H4 (cell line): ENCODE measurements around the gene ABLIM3. TPM values are rescaled to one million over a fixed set of nuclear protein-coding genes. Genes with fewer than 3 reads are reported as not detected.

Source experiments
- DNase-seq: peaks from one replicate; pipeline ENCODE4 v3.0.0-alpha.2; 2015; ENCODE audit warnings: low spot score
- total RNA-seq: library from RNA; depleted of rRNA; stranded (reverse); fragments of >200 nt; shearing (Covaris generic); gene quantifications from 2 replicates; pipeline ENCODE4 v1.2.3, GENCODE V29; 2014

Gene ABLIM3
- total RNA-seq, 1 experiment from 2014 or later, result 14.2 TPM

DNA sequence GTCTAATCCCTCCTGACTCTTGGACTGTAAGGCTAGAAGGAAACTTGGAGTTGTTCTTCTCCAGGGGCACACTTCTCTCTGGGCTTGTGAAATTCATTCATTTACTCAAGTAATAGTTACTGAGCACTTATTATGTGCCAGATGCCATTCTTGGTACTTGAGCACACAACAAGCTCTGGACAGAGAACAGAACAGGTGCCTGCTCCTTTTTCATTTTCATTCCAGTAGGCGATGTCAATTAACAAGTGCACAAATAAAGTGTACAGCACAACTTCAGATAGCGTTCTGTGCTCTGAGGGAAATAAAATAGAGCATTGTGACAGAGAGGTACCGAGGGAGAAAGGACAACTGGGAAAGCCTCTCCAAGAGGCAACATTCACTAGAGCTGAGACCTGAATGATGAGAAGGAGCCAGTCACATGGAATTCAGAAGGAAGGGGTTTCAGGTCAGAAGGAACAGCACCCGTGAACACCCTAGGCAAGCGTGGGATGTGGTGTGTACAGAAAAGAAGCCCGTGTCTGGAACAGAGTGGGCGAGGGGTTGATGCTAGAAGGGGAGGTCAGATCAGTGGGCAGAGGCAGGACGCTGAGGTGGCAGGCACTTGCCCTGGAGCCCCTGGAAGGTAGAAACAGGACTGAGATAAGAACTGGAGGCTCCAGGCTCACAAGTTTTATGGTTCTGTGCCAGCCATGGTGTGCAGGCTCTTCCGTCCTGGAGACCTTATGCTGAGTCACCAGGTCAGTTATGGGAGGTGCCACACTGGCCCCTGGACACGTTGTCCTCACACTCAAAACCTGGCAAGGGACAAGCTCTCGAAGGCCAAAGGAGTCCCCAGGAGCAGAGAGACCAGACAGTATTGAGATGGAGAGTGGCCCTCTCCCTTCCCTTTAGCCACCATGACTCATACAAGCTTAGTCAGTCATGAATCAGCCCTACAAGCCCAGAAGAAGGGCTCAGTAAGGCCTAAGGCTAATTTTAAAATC is 7.2 kb upstream of the ABLIM3 start:
- peak; percentile 78 for DNase-seq

DNA sequence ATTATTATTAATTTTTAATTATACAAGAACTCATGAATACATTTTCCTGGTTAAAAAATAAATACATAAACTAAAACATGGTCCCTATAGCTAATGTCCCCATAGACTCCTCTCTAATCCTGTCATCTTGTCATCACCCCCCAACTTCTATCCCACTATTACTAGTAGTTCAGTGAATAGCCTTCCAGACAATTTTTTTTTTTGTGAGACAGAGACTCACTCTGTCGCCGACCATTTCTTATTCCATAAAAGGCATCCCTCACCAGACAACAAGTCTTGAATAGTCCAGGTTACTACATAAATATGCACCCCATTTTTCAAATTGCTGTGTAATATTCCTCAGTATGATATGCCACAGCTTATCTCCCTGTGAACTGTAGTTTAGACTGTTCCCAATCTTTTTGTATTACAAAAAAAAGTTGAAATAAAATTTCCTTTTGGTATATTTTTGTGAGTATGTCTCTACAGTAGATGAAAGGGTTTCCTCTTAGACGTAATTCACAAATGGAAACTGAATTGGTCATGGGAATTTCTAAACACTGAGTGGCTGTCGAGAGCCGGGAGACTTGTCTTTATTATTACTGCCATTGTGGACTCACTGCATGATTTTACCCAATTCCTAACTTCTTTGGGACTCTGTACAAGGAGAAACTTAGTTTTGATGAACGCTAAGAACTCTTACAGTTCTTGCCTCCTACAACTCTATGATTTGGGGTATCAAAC is 6.4 kb upstream of the ABLIM3 start:
- no peak for DNase-seq

DNA sequence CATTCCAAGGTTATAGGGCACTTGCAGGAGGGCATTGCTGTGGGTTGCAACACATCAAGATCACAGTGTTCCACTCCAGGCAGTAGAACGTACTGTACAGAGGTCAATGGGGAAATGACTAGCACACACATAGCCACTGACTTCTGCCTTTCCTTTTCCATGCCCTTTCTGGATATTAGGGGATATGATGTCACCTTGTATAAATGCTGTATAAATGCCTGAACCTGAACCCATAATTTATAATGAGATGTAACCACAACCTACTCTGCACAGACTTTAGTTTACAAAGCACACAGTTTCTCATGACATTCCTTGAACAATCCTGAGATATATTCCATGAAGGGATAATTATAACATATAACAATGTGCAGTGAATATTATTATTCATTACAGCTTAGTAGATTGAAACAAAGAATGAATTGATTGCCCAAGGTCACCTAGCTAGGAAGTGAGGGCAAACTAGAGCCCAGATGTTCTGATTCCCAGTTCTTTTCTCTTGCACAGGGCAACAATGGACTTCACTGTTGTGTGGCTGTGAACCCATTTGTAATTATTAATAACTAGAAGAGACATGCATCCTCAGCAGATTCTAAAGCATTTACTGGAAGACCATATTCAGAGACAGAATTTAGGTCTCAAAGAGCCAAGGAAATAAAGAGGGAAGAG is 5.6 kb upstream of the ABLIM3 start:
- peak; percentile 77 for DNase-seq

DNA sequence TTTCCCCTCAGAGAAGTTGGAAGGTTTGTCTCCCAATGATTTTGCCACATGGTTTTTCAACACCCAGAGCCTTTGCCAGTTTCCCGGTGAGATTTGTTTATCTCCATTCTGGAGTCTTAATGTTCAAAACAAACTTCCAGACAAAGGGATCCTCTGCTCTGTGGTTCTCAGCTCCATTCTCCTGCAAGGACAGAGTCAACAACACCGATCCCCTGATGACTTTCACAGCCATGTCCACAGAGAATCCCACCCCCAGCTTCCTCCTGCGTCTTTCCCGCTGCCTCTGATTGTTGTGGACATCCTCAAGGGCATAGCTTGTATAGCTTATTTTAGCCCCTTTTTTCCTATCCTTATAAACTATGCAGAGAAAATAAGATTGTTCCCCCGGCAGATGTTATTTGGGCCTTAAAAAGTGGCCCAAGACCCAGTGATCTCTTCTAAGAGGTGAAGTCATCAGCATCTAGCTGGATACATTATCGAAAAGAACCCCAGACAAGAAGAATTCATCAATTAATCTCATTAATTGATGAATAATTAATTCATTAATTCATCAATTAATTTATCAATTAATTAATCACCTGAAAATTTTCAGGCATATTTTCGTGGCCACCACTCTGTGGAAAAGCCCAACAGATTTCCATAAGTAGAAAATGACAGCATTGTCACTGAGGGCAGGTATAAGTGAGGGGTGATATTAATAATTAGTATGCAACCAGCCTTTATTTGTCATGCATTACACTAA is 2.9 kb upstream of the ABLIM3 start:
- DNase-seq, result no peak

DNA sequence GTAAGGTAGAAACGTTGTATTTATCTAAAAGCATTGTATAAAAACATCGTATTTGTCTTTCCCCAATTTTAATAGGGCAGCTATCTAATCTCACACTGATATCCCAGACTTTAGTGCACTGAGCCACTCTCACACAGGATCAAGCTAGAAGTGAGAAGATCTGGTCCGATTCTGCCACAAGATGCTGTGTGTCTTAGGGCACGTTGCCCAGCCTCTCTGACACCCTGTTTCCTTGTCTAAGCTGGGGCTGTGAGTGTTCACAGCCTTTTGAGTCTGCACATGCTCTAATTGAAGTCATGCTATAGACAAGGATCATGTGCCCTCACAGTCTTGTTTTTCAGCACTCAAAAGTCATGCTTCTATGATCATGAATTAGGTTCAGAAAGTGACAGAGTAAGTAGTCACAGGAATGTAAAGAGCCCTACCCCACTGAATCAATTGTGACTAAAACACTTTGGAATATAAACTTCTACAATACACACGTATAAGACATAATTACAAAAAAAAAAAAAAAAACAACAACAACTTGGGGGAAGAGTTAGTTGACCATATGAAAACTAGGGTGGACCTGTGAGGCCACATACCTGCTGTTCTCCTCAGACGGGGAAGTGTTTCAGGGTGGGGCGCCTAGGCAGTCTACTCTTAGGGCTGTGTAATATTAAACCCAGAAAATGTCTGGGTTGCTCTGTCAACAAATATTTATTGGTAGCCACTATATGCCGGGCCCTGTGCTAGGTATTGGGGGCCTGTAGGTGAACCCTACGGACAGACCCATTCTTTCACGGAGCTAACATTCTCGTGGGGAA is 893 bp upstream of the ABLIM3 start:
- no peak for DNase-seq

DNA sequence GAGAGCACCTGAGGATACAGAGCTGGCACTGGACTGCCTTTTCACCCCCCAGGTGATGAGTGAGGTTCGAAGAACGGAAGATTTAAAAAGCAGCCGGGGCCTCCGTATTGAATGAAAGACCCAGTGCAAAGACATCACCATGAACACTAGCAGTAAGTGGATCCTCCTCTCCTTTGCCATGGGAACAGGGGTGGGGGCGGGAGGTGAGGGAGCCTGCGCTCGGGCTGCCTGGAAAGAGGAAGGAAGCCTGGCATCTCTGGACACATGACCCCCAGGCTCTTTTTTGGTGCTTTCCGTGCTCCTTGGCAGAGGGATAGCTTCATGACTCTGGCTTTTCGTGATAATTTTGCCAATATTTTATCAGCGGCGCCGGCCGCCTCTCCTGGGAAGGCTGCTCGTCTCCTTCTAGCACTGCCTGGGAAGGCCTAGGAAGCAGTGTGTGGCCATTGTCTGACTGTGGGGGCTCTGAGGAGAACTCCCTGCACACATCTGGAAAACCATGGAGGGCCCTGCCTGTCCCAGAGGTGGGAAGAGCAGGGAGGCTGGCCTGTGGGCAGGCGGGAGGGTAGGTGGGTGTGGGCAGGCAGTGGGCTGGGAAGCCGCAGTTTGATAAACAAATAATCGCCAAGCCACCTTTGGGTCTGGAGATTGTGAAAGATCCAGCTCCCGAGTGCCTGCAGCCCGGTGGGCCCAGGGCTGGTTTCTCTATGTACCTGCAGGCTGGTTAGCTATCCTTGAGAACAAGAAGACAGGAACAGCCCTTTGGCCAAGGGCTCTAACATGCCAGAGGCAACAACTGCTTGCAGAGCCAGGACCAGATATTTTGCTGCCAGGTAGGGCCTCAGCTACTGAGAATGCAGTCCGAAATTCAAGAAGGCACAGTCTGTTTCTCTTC is 911 bp downstream of the ABLIM3 start:
- DNase-seq, result peak; percentile 37

DNA sequence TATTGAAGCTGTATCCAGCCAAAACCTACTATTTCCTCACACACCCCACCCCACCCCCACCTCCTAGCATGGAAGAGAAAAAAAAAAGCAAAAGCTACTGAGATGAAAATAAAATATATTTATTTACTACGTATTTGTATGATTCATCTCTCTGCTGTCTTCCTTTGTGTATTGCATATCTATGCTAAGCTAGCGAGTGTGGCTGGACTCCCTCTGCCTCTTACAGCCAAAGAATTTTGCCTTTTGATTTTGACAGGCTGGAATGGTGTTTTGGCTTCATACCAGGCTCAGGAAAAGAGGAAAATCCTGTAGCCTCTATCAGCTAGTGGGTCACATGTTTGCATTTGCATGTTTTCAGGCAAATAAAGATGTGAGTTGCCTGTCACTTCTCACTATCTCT is 2.2 kb downstream of the ABLIM3 start:
- no peak for DNase-seq

DNA sequence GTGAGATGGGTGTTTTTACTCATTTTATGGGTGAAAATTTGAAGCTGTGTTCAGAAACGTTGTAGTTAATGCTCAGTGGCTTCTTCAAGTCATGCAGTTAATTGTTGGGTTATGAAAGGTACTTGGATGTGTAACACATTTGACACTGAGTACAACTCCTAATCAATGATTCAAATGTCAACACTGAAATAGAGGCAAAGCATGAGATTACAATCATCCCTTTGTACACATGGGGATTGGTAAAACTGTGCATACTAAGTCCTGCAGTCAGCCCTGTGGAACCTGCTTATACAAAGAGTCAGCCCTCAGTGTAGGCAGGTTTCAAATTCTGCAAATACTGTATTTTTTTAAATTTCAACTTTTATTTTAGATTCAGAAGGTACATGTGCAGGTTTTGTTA is 3.3 kb downstream of the ABLIM3 start:
- no peak for DNase-seq

DNA sequence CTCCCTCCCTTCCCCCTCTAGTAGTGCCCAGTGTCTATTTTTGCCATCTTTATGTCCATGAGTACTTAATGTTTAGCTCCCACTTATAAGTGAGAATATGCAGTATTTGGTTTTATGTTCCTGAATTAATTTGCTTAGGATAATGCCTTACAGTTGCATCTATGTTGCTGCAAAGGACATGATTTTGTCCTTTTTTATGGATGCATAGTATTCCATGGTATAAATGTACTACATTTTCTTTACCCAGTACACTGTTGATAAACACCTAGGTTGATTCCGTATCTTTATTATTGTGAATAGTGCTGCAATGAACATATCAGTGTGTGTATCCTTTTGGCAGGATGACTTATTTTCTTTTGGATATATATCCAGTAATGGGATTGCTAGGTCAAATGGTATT is 3.8 kb downstream of the ABLIM3 start:
- DNase-seq, result no peak

DNA sequence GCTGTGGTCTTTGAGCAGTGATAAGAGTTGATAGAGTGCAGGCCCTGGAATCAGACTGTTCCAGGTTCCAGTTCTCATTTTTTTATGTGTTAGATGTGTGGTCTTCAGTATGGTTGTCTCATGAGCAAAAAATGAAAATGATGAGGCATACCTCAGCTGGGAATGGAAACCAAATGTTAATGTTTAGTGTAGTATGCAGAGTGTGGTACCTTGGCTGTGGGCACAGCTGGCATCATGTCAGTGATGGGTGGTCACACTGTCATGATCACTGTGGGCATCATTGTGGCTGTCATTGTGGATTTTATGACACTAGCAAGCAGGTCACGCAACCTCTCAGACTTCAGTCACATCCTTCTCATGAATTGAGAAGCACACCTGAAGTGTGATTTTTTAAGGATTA is 6.4 kb downstream of the ABLIM3 start:
- no peak for DNase-seq

DNA sequence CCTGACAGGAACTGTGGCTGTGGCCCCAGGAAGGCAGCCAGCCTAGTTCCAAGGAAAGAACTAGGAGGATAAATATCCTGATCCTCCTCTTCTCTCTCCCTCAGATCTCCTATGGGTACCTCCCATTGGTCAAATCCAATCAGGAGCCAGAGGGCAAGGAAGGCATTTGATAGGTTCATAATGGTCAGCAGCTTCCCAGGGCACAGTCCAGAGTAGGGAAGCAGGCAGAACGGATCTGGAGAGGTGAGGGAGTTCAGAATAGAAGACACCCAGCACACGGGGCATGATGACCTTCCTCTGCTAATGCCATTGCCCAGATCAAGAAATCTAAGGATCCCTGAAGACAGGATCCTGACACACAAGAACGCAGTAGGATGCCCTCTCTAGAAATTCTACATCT is 8.6 kb downstream of the ABLIM3 start:
- no peak for DNase-seq

DNA sequence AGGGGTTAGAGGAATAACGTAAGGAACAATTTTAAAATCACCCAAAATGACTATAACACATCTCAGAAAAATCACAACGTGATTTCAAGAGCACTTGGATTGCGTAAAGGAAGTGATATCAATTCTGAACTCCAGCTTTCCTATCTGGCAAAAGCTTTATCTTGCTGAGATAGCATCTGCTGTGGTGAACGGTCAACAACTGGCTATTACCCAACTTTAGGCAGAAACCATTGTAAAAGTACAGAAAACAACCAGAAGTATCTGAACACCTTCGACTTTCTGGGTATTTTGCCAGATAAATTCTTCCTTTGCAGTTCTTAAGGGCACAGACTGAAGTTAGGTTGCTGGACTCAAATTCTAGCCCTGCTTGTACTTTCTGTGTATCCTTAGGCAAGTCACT is 9.2 kb downstream of the ABLIM3 start:
- DNase-seq, result no peak

DNA sequence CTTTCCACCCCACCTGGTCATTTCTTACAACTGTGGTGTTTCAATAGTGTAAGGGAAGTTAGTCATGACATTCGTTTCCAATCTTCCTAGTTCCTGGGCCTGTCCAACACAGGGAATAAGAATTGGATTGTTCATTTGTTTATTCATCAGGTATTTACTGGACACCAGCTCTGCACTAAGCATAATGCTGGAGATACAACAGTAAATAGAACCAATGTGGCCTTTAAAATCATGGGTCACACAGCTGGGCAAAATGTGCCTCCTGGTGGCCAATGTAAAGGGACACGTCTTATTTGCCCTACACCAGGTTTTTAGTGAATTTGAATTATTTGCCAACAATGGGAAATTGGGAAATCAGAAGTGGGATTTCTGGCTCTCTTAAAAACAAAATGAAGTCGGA is 10.4 kb downstream of the ABLIM3 start:
- peak; percentile 18 for DNase-seq

DNA sequence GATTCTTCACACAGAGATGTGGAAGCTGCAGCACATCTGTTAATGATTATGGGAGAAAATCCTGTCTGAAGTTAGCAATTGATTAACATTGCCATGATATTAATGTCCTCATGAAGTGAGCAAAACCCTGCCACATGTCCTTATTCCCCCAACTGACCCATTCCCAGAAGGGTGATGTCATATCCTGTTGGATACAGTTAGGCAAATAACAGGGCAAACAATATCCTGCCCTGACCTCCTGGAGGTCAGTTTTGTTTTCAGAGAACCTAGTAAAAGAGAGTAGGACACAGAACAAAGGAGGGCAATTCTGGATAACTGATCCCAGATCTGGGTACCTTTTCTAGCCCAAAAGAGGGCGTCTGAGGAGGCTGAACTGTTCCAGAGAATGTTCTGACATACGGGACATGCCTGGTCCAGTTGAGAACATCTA is 11.0 kb downstream of the ABLIM3 start:
- no peak for DNase-seq

DNA sequence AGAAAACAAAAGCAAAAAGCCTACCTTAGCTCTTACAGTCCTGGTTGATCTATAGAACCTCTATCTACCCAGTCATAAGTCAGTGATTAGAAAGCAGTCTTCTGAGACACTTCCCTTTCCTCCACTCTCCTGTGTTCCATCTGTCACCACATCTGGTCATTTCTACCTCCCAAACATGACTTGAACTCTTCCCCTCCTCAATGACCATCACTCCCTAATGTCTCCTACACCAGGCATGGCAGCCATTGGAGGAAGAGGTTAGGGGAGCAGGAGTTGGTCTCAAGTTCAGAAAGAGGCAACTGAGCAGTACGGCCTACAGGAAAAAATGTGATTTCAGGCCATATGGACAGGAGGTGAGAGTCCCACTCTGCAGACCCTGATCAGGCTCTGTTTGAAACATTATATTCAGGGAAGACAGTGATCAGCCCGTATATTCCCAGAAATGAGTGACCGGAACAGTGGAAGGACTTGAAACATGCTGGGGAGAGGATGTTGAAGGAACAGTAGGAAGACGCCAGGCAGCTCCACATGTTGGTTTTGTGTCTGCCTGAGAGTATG is 12.0 kb downstream of the ABLIM3 start:
- DNase-seq, result no peak

DNA sequence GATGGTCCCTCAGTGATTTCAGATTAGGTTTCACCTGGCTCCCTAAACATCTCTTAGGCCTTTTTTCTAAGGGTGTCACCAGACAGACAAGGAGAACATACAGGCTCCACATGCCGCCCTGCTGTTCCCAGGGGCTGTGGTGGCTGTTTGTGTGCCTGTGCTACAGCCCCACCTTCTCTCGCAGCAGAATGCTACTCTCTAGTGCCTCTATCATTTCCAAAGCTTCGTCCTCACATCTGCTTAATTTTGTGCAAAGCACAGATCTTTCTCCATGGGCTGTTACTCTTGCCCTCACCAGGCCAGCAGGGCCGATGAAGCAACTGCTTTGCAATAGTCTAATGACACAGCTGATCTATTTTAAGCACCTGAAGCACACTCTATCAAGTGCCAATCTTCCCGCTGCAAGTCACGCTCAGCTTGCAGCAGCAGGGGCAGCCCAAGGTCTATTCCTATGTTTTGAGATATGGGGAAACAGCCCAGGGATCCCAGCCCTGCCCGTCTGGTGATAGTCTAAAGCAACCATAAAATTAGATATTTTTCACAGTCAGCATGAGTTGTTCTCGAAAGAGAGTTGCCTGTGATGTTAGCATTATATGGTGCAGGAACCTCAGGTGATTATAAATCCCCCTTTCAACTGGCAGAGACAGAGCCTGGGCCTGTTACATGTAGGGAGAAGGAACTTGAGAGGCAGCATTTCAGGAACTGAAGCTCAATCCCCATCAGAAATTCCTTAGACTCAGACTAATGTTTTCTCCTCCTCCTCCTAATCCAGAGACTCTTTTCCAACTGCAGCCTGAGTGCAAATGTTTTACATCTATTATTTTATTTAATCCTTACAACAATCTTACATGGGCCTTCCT is 12.7 kb downstream of the ABLIM3 start:
- DNase-seq, result peak; percentile 57

DNA sequence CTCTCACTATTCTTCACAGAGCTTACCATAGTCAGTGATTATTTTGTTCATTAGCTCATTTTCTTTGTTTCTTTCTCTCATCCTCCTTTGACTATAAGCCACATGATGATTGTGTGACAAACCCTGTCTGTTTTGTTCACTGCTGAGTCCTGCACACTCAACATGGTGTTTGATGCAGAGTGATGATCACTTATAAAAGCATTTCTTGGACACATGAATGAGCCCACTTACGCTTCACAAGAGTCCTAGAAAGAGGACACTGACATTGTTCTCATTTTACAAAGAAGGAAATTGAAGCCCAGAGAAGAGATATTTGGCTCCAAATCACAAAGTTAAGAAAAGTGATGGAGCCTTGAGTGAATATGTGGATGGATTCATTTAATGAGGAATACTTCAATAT is 13.4 kb downstream of the ABLIM3 start:
- no peak for DNase-seq

DNA sequence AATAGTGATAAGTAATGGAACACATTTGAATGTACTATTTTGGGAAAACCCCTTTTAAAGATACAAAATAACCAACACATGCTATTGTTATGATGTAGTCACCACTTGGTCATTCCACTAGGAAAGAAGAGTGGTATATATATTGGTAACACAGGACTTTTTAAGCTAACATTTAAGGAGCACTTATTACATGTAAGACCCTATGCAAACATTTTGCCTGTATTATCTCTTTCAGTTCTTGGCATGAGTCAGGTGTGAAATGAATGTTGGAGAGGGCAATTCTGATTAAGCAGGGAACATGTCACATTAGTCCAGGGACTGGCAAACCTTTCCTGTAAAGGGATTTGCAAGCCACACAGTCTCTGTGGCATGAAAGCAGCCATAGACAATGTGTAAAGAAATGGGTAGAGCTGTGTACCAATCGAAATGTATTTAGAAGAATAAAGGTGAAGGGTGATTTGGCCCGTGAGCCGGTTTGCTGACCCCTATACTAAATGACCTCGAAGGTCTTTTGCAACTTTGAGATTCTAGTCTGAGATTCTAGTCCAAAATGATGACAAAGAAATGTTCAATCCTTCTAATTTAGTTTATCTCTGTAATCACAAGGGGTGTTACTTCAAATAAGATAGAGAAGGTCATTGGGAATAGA is 15.3 kb downstream of the ABLIM3 start:
- DNase-seq, result no peak
